GM21737 (cell line): Measurements from ENCODE around the gene CCDC197.

Experiments
- ATAC-seq: cut with Tn5 transposase; IDR thresholded peaks from one replicate; pipeline ENCODE4 v1.9.1; 2021; ENCODE audit warnings: mild to moderate bottlenecking, moderate library complexity; ENCODE audit not compliant: unreplicated experiment

Gene CCDC197

DNA sequence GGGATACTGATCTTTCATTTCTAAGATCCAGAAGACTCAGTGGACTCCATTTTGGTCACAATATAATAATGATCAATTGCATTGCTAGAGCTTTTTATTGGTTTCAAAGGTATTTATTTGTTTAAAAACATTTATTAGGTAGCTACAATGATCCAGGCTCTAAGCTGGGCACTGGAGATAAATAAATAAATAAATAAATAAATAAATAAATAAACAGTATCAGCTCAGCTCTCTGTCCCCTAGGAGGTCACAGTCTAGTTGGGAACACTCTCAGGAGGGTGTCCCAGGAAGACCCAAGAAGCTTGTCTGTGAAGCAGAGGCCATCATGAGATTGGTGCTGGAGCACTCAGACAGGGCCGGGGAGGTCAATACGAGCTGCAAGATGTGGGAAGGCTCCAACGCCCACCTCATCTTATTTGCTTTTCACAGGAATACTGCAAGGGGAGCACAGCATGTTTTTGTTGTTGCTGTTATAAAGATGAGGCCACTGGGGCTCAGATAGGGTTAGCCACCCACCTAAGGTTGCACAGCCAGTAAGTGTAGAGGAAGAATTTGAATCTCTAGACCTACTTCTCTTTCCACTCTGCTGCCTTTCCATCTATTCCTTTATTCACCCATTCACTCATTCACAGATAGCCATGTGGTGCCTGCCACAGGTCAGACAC is 36.2 kb upstream of the CCDC197 start:
- no peak for ATAC-seq

DNA sequence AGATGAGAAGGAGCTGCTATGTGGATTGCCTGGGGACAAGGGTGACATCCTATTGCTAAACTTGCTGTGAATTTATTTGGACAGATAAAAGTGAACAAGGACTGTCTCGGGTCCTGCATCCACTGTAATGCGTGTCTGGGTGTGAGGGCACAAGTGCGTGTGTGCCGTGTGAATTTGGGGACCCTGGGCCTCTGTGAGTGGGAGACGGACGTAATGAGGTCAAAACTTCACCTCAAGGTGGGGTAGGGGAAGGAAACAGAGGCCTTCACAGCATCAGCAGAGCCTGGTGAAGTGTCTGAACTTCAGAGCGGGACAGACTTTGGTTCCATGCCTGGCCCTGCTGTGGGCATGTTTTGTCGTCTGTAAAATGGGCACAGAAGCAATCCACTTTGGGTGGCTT is 35.5 kb upstream of the CCDC197 start:
- ATAC-seq, result no peak

DNA sequence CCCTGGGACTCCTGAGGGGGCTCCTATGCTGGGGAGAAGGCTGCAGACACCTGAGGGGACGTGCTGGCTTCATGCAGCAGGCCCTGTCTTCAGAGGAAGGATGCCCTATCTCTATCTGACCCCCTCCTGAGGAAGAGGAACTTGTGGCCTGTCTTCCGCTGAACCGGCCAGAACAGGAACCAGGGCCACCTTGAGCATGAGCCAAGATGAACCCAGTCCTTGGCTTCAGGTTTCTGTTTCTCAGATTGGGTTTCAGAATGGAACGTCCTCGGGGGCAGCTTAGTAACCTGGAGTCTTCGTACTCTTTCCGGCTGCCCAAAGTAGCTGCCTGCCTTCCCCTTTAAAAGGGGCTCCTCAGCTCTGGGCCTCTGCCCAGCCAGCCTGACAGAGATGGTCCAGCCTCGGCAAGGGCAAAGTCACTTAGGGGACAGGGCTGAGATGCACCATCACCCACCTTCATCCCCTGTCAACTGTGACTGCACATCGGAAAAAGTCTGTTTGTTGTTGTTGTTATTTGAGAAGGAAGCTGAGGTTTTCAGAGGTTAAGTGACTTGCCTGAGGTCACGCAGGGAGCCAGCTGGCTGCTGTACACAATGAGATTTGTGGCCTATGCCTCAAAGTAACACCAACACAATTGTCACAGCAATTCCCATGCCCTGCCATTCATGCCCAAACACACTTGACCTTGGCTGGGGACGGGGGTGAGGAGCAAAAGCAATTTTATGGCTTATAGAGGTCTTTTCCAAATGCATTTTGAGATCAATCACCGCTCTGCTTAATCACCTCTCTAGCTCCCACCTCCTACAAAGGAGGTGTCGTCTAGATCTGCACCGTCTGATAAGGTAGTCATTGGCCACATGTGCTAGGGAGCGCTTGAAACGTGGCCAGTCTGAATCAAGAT is 34.1 kb upstream of the CCDC197 start:
- peak; percentile 45 for ATAC-seq

DNA sequence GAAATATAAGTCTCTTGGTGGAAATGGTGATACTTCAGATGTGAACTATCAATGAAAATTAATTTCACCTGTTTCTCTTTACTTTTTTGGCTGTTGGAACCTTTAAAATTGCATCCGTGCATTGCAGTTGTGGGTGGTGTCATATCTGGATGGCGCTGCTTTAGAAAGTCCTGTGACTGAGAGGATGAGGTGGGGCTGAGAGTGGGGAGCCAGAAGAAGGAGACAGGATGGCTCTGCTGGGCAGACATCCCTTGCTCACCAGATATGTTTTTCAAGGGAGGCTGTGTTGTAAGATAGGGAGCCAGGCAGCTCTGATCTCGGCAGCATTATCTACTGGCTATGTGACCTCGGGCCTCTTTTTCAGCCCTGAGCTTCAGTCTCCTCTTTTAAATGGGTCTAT is 33.4 kb upstream of the CCDC197 start:
- ATAC-seq, result no peak

DNA sequence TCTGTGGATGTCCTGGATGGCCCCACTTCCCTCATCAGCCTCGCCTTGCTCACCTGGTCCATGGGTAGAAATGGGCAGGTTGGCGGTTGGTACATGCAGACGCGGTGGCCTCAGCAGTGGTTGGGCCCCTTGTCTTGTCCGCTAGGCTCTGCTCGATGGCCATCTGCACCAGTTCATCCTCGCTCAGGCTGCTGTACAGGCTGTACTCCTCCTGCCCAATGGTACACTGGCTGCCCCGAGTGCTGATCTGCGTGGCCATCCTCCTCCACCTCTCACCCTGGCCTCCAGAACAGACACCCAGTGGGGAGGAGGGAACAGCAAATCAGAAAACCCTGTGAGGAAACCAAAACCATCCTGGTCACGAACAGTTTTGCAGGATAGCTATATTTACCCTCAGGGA is 32.8 kb upstream of the CCDC197 start:
- no peak for ATAC-seq

DNA sequence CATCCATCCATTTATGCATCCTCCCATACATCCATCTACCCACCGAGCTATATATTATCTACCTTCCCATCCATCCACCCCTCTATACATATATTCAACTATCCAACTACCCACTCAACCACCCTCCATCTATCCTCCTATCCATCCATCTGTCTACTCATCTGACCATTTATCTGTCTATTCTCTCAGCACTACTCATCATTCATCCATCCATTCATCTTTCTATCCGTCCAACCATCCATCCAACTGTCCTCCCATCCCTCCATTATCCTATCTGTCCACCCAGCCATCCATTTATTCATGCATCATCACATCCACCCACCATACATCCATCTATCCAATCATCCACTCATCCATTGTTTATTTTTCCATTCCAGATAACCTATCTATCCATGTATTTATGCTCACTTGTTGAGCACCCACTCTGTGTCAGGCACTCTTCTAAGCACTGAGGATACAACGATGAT is 32.2 kb upstream of the CCDC197 start:
- no peak for ATAC-seq

DNA sequence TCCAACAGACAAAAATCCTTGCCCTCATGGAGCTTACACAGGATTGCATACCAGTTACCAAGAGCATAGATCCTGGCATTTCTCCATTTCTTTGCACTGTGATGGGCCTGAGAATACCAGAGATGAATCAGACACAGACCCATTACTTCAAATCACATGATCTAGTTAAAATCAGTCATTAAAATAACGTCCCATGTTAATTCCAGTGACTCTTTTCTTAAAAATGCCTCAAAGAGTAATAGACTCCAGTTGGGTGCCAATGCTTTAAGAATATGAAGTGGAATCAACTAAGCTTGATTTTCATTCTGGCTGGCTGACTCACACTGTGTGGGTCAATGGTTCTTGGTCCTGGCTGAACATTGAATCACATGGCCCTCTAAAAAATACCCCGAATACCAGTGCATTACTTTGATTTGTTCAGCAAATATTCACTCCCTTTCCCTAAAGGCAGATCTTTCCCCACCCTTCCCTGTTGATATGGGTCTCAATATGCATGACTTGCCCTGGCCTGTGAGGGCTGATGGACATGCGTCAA is 31.7 kb upstream of the CCDC197 start:
- no peak for ATAC-seq

DNA sequence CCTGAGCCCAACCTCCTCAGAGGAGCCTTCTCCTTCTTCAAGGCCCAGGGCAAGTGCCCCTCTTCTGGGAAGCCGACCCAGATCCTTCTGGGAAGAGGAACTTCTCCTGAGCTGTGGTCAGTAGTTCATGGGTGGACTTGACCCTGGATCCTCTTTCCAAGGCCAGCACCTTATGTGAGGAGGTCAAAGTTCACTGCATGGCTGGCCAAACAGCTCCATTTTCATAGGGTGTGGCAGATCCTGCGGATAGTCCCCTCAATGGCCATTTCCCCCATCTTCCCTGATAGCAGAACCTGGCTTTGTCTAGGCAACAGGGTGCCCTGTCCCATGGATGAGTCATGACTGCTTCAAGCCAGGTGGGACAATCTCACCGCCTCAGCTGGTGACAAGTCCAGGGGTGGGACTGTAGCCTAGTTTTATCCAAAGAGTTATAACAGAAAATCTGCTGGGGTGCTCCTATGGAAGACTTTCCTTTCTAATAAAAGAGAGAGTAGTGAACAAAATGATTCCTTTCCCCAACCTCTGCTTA is 31.1 kb upstream of the CCDC197 start:
- ATAC-seq, result no peak

DNA sequence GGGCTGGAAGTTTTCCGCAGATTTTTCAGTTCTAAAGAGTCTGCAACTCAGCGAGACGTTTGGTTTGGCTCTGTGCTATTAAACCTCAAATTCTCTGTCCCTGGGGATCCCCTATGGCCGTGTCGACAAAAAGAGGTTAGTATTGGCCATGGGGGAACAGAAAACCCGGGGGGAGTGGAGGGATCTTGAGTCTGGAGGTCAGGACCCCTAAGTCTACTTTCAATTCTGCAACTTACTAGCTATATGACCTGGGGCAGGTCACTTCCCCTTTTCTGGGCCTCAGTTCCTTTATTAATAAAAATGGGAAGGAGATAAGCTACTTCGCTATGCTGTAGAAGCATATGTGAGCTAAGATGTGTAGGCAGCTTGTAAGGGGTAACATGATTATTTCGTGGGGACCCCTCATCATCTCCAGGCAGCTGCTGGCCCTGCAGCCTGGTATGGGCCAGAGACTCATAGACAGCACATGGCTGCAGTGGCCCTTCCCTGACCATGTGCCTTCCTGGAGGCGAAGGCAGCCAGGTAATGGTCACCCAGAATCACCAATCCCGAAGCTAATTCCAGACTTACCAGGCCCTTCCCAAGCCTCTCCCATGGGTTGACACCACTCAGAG is 29.4 kb upstream of the CCDC197 start:
- peak; percentile 43 for ATAC-seq

DNA sequence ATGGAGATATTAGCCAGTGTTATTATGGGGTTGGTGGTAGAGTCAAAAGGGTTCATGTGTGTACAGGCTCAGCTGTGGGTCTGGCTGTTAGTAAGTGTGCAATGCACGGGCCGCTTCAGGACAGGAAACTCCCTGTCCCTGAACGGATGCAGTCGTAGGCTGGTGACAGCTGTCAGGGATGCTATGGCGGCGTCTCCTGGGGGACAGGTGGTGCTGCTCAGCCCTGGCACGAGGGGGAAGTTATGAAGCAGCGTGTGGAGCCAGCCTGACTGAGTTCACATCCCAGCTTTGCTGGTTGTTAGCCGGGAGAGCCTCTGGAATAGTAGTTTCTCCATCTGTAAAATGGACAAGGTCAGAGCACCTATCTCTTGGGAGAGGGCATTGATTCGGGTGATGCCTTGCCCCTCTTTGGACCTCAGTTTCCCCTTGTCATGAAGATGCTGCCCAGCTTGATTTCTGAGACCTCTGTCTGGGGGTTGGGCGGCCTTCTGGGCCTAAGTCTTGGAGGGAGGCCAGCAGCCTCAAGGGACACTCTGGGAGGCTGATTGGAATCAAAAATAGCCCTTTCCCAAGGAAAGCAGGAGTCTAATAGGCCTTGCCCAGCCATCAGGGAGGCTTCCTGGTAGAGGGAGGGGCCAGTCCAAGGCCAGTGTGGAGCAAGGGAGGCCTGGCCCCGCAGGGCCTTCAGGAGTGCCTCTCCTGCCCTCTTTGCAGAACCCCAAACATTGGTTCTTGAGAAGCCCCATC is 27.8 kb upstream of the CCDC197 start:
- ATAC-seq, result peak; percentile 21

DNA sequence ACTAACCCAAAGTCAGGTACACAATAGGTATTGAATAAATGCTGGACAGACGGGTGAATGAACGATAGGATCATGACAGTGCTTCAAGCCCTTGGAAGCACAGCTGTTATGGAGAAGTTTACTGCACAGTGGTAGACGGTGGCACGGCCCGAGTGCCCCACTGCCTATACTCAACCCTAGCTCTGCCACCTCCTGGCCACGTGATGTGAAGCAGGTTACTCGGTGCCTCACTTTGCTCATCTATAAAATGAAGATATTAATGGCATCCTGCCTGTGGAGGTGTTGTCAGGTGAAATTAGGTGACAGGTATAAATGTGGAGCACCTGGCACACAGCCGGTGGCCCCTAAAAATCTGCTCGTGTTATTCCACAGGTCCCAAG is 26.5 kb upstream of the CCDC197 start:
- no peak for ATAC-seq

DNA sequence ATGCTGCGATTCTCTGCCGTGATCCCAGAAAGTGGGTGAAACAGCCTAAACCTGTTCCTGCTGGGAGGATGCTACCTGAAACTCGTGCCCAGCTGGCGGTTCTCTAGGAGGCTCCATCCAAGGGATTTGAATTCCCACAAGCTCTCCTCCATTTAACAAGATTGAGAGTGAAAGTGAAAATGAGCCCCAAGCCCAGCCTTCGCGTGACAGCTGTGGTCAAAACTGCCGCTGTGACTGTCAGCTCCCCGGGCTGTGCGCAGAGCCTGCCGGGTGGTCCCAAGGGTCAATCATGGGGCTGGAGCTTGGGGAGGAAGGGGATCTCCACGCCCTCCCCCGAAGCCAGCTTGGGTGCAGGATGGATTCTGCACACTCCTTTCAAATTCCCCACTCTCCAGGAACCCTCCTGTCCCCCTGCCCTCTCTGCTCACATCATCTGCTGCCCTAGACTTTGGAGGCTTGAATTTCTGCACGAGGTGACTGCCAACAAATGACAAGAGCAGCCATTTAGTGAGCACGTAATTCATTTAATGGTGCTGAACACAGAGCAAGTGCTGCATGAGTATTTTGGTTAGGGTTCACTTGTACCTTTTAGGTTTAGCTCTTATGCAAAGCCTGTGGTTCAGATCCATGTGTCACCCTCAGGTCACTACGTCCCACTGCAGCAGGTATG is 26.0 kb upstream of the CCDC197 start:
- peak; percentile 39 for ATAC-seq

DNA sequence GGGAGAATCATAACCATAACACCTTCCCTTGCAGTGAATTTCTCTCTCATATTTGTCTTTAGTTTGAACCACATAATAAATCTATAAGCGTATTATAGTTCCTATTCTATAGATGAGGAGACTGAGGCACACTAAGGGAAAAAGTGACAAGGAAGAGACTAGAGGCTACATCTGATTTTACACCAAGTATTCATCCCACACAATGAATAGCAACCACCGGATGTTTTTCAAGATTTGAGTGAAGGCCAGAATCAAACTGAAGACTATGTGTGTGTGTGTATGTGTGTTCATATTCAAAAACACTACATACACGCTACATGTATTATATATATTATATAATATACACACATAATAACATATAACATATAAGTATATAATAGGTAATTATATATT is 25.5 kb upstream of the CCDC197 start:
- no peak for ATAC-seq

DNA sequence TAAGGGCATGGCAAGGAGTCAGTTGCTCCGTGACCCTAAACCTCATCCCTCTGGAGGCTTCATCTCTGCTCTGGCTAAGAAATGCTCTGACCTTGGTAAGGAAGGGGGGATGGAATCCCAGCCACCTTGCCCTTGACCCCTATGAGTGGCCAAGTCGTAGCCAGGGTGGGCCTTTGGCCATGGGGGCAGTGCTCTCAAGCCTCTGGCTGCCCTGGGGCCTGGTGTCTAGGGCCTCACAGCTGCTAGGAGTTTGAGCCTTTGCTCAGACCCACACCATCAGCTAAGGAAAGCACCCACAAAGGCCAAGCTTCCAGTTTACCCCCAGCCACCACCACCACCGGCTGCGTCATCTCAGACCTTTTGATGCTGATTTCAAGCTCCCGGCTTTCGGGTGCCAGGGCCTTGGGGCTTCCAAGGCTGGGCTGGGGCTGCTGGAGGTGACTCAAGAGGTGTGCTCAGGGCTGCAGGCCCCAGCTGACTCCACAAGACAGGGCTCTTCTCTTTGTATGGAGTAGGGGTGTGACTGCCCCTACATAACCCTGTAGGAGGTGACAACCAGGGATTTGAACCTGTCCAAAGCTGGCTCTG is 24.4 kb upstream of the CCDC197 start:
- no peak for ATAC-seq

DNA sequence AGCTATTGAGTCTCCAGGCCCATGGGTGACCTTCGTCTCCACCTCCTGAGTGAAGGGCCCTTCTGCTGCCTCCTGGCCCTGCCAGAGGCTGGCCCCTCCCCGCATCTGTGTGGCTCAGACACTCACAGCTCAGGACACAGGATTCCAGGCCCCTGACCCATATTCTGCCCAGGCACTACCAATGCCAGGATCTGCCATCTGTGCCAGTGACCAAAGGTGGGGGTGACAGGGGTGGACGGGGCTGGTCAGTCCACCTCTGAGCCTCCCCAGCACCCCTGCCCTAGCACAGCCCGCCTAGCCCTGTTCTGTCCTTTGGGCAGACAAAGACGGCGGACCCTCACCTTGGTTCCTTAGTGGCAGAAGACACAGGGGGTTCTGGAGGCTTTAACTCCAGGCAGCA is 23.5 kb upstream of the CCDC197 start:
- ATAC-seq, result no peak

DNA sequence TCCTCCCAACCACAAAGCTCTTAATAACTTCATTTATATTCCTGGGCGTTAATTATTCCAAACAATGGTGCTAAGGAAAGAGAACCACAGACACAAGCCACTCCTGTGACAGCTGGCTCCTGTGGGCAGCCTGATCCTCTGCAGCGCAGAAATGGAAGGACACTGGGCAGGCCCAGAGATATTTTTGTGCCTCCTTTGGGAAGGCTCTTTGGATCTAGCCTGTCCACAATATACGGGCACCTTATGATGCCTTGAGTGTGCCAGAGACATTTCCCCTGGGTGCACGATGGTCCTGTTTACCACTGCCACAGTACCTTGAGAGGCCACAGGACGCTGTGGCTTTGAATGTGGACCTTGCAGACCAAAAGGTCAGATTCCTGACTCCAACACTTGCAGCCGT is 22.8 kb upstream of the CCDC197 start:
- no peak for ATAC-seq

DNA sequence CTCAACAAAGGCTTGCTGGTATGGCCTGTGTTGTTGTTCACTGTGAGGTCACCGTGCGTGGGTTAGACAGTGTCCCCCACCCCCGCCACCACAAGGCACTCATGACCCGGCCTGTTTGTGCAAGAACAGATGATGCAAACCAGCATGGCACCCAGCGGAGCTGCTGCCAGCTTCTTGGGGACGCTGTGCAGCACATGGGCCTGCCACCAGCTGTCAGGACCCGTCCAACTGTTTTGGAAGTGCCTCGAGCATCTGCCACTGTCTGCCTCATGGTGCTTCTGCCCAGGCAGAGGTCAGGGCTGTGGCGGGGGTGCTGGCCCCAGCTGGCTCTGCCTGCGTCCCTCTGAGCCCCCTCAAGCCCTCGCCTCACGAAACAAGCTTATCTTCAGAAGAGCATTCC is 22.3 kb upstream of the CCDC197 start:
- no peak for ATAC-seq

DNA sequence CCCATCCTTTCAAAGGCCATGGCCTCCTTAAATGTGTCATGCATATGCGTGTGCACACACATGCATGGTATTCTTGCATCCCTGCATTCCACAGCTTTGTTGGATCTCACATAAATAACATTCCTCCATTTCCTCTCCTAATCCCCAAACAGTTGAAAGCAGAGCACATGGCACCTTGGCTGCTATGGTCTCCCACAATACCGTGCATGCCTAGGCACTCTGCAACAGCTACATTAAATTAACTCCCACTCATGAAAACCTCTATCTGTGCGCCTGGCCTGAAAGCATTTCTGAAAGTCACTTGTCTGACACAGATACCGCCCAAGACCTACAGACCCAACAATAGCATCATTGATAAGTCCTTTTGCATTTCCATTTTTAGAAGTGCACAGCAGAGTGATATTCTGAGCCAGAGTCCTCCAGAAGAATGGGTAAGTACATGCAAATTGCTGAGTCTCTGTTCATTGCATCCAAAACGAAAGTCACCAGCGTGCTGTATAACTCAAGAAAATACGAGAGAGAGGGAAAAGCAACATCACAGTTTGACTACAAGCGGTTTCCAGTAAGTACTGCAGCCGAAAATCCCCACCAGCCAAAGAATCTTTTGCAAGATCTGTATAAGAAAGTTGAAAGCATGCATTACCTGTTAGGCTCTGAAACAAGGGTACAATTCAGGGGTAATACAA is 21.2 kb upstream of the CCDC197 start:
- peak; percentile 54 for ATAC-seq

DNA sequence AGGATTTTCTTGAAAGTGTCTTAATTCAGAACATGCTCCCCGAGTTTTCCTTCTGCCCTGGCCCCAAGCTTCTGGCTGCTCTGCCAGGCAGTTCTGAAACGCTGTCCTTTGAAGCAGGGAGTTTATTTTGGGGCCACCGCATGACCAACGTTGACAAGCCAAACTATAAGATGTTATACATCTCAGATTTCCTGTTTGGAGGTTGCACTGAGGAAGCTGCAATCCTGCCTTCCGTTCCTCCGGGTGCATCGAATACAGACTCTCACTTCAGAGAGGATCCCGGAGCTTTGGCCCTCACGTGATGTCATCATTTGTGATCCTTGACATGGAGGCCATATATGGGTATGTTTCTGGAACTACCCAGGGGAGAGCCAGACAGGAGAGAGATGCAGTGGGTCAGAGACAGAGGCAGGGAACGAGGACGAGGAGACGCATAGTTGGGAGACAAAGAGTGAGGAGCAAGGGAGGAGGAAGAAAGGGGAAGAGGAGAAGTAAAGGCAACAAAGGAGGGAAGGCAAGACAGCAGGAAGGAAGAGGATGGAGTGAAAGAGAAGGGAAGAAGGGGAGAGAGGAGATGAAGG is 20.5 kb upstream of the CCDC197 start, which contains the start of gene ASB2:
ASB2 (minus strand) TSS at position 94 of the 581 bp plus-strand sequence. CDS start 12,031 bp downstream, outside the sequence.
- peak; percentile 15 for ATAC-seq
